GM23338 (cell line): ENCODE results near the gene GPR146. TPM values are rescaled to one million over a fixed set of nuclear protein-coding genes. Genes with fewer than 3 reads are reported as not detected.

ENCODE experiments used
- ATAC-seq: fragments of 200-7000 bp; cut with Tn5 transposase; 3 replicates; pipeline ENCODE4 v1.9.1; 2020
- DNase-seq: peaks from one replicate; pipeline ENCODE4 v3.0.0-alpha.2; 2015; ENCODE audit warnings: low spot score
- H2AFZ ChIP-seq: fragments of 200-600 bp; sonication (generic); 2 replicates; pipeline ENCODE4 v1.8.0; 2016; ENCODE audit warnings: antibody characterized with exemption, mild to moderate bottlenecking, moderate library complexity
- H3F3A ChIP-seq: fragments of 200-600 bp; sonication (generic); replicated peaks from 2 replicates; pipeline ENCODE4 v1.8.0; 2017; ENCODE audit warnings: antibody characterized with exemption, mixed run types, low read depth
- H3K27ac ChIP-seq: fragments of 200-600 bp; sonication (generic); 2 replicates; pipeline ENCODE4 v1.6.1; 2016; ENCODE audit warnings: low read depth
- H3K27me3 ChIP-seq: fragments of 200-600 bp; sonication (generic); 2 replicates; pipeline ENCODE4 v1.8.0; 2016; ENCODE audit warnings: mild to moderate bottlenecking, mixed run types, moderate library complexity; ENCODE audit not compliant: insufficient read depth
- H3K36me3 ChIP-seq: fragments of 200-600 bp; sonication (generic); 2 replicates; pipeline ENCODE4 v1.8.0; 2016; ENCODE audit warnings: mild to moderate bottlenecking; ENCODE audit not compliant: insufficient read depth
- H3K4me1 ChIP-seq: fragments of 200-600 bp; sonication (generic); 2 replicates; pipeline ENCODE4 v1.8.0; 2016; ENCODE audit warnings: mild to moderate bottlenecking, moderate library complexity; ENCODE audit not compliant: insufficient read depth
- H3K4me2 ChIP-seq: fragments of 200-600 bp; sonication (generic); 2 replicates; pipeline ENCODE4 v1.7.1; 2017; ENCODE audit warnings: mixed run types
- H3K4me3 ChIP-seq: fragments of 200-600 bp; sonication (generic); 2 replicates; pipeline ENCODE4 v1.6.1; 2016; ENCODE audit warnings: mixed run types
- H3K79me2 ChIP-seq: fragments of 200-600 bp; sonication (generic); replicated peaks from 2 replicates; pipeline ENCODE4 v1.8.0; 2017; ENCODE audit warnings: mild to moderate bottlenecking; ENCODE audit not compliant: insufficient read depth
- H3K9me2 ChIP-seq: fragments of 200-600 bp; sonication (generic); 2 replicates; pipeline ENCODE4 v1.8.0; 2017; ENCODE audit not compliant: insufficient read depth
- H4K20me1 ChIP-seq: fragments of 200-600 bp; sonication (generic); replicated peaks from 2 replicates; pipeline ENCODE4 v1.8.0; 2017; ENCODE audit warnings: mild to moderate bottlenecking; ENCODE audit not compliant: insufficient read depth
- H3K27ac Mint-ChIP-seq: 2 replicates; pipeline ENCODE4 v1.8.0; 2020; ENCODE audit warnings: inconsistent platforms, mild to moderate bottlenecking, moderate library complexity, mixed read lengths
- H3K27me3 Mint-ChIP-seq: 3 replicates; pipeline ENCODE4 v1.8.0; 2022; ENCODE audit warnings: low read depth, mild to moderate bottlenecking, moderate library complexity, mixed read lengths, inconsistent platforms; ENCODE audit not compliant: insufficient read depth, poor library complexity
- H3K36me3 Mint-ChIP-seq: 3 replicates; pipeline ENCODE4 v1.8.0; 2021; ENCODE audit warnings: low read depth, mild to moderate bottlenecking, inconsistent platforms, moderate library complexity, mixed read lengths
- H3K4me1 Mint-ChIP-seq: 3 replicates; pipeline ENCODE4 v1.8.0; 2020; ENCODE audit warnings: mild to moderate bottlenecking, inconsistent platforms, mixed read lengths
- H3K4me3 Mint-ChIP-seq: 3 replicates; pipeline ENCODE4 v1.8.0; 2021; ENCODE audit warnings: moderate library complexity, mild to moderate bottlenecking, inconsistent platforms, mixed read lengths
- H3K9me3 Mint-ChIP-seq: 3 replicates; pipeline ENCODE4 v1.8.0; 2020; ENCODE audit warnings: moderate library complexity, mild to moderate bottlenecking, inconsistent platforms, mixed read lengths
- EZH2 ChIP-seq: fragments of 200-600 bp; sonication (generic); IDR thresholded peaks from one replicate; pipeline ENCODE4 v1.8.0; 2017; ENCODE audit warnings: antibody characterized with exemption, mild to moderate bottlenecking, low read depth; ENCODE audit not compliant: unreplicated experiment
- EZH2phosphoT487 ChIP-seq: fragments of 200-600 bp; sonication (generic); IDR thresholded peaks from one replicate; pipeline ENCODE4 v1.8.1; 2018; ENCODE audit warnings: antibody characterized with exemption; ENCODE audit not compliant: unreplicated experiment
- JUNB ChIP-seq: IDR thresholded peaks from one replicate; pipeline ENCODE4 v1.6.1; 2016; ENCODE audit warnings: antibody characterized with exemption; ENCODE audit not compliant: unreplicated experiment
- NANOG ChIP-seq: IDR thresholded peaks from 2 replicates; pipeline ENCODE4 v1.6.1; 2016; ENCODE audit warnings: antibody characterized with exemption, borderline replicate concordance
- STAT1 ChIP-seq: IDR thresholded peaks from one replicate; pipeline ENCODE4 v1.6.1; 2016; ENCODE audit warnings: antibody characterized with exemption; ENCODE audit not compliant: unreplicated experiment
- ZNF114 ChIP-seq: fragments of 250-450 bp; sonication (Bioruptor Pico); IDR thresholded peaks from 2 replicates; pipeline ENCODE4 v1.5.0; 2020; ENCODE audit warnings: mild to moderate bottlenecking, moderate library complexity
- ZNF331 ChIP-seq: fragments of 250-450 bp; sonication (Bioruptor Pico); IDR thresholded peaks from 2 replicates; pipeline ENCODE4 v1.5.0; 2020; ENCODE audit warnings: low read depth, mild to moderate bottlenecking, moderate library complexity
- polyA plus RNA-seq: library from polyadenylated mRNA; unstranded; fragments of >200 nt; fragmentation: Nextera tagmentation; extraction: Ambion mirVana; gene quantifications from 2 replicates; pipeline ENCODE4 v1.2.1, GENCODE V29; 2016
- total RNA-seq: library from RNA; depleted of rRNA; stranded (reverse); fragments of >200 nt; shearing (Covaris generic); gene quantifications from 2 replicates; pipeline ENCODE4 v1.2.3, GENCODE V29; 2014
- TF ChIP-seq, protein P1 (sequence below): IDR thresholded peaks from one replicate; pipeline ENCODE4 v1.6.1; 2018; ENCODE audit warnings: antibody characterized with exemption; ENCODE audit not compliant: unreplicated experiment
- TF ChIP-seq, protein P2 (sequence below), 2 experiments: fragments of 200-600 bp in 1 of 2; sonication (generic) in 1 of 2; conservative IDR thresholded peaks; 2 replicates each; pipeline versions ENCODE4 v1.5.1 to v1.6.1; 2016 to 2017; ENCODE audit warnings: antibody characterized with exemption in 2 of 2, low read depth in 2 of 2, mild to moderate bottlenecking in 2 of 2, moderate library complexity in 1 of 2
- TF ChIP-seq, protein P3 (sequence below): fragments of 250-450 bp; sonication (Bioruptor Pico); IDR thresholded peaks from 2 replicates; pipeline ENCODE4 v1.5.0; 2020; ENCODE audit warnings: mild to moderate bottlenecking, moderate library complexity

The GPR146 gene
- total and polyA plus RNA-seq, 2 experiments from 2014 or later = 0.28 to 0.37 TPM

DNA sequence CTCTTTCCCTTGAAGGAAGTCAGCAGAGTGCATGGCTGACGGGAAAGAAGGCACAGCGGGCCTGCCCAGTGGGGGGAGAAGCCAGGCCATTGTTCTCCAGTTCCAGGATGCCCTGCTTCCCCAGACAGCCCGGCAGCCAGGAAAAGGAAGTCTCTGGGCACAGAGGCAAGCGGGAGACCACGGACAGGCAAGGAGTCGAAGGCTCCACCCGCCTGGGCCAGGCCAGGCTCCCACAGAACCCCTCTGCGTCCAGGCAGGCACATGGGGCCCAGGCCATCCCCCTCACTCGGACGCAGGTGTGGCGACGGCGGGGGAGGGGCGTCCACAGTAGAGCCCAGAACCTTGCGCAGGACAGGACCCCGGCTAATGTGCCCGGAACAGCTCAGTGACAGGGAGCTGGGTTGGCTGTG, 8.7 kb downstream of the GPR146 start (continued):
- TF ChIP-seq, protein P1, sequence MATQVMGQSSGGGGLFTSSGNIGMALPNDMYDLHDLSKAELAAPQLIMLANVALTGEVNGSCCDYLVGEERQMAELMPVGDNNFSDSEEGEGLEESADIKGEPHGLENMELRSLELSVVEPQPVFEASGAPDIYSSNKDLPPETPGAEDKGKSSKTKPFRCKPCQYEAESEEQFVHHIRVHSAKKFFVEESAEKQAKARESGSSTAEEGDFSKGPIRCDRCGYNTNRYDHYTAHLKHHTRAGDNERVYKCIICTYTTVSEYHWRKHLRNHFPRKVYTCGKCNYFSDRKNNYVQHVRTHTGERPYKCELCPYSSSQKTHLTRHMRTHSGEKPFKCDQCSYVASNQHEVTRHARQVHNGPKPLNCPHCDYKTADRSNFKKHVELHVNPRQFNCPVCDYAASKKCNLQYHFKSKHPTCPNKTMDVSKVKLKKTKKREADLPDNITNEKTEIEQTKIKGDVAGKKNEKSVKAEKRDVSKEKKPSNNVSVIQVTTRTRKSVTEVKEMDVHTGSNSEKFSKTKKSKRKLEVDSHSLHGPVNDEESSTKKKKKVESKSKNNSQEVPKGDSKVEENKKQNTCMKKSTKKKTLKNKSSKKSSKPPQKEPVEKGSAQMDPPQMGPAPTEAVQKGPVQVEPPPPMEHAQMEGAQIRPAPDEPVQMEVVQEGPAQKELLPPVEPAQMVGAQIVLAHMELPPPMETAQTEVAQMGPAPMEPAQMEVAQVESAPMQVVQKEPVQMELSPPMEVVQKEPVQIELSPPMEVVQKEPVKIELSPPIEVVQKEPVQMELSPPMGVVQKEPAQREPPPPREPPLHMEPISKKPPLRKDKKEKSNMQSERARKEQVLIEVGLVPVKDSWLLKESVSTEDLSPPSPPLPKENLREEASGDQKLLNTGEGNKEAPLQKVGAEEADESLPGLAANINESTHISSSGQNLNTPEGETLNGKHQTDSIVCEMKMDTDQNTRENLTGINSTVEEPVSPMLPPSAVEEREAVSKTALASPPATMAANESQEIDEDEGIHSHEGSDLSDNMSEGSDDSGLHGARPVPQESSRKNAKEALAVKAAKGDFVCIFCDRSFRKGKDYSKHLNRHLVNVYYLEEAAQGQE = no peak
- TF ChIP-seq EZH2phosphoT487 = no peak
- TF ChIP-seq, protein P2, sequence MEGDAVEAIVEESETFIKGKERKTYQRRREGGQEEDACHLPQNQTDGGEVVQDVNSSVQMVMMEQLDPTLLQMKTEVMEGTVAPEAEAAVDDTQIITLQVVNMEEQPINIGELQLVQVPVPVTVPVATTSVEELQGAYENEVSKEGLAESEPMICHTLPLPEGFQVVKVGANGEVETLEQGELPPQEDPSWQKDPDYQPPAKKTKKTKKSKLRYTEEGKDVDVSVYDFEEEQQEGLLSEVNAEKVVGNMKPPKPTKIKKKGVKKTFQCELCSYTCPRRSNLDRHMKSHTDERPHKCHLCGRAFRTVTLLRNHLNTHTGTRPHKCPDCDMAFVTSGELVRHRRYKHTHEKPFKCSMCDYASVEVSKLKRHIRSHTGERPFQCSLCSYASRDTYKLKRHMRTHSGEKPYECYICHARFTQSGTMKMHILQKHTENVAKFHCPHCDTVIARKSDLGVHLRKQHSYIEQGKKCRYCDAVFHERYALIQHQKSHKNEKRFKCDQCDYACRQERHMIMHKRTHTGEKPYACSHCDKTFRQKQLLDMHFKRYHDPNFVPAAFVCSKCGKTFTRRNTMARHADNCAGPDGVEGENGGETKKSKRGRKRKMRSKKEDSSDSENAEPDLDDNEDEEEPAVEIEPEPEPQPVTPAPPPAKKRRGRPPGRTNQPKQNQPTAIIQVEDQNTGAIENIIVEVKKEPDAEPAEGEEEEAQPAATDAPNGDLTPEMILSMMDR (conservative IDR thresholded peaks at IDR 0.05; ENCODE audit: low read depth in 2 of 2) = no peak

DNA sequence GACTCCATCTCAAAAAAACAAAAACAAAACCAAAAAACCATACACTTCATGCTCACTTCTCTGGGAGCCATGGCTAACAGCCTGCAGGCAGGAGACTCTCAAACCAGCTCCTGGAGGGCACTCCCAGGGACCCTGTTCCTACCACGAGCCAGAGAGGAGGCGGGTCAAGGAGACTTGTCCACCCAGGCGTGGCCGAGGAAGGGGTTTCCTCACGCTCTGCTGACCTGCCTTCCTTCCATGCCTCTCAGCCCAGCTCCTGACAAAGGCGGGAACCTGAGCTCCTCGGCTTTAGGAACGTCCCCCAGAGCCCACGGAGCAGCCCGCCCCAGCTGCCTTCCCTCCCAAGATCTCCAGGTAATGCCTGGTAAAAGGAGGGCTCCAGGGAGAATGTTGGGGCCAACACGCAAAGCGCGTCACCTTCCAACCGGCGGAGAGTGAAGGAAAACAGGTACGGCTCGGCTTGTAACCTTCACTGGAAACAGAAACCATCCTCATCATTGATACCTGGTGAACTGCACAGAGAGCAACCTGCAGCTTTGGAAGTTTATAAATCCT, 9.5 kb downstream of the GPR146 start:
- DNase-seq = no peak
- Histone ChIP-seq H3K4me1 (peaks cover 8% of the 10 kb centered on the region; the same call in 1 of the 2 replicates), H3K36me3 (no peaks in the 10 kb centered on the region), H2AFZ (no peak overlapping the region), H3K9me2 (no peaks in the 10 kb centered on the region), H3K79me2 (no peaks in the 10 kb centered on the region; the same call in 1 of the 2 replicates), H3K4me3 (no peak overlapping the region), H4K20me1 (peaks cover 6% of the 10 kb centered on the region; the same call in 1 of the 2 replicates), H3F3A (0 out of 2 replicates have a peak, but pooled peaks cover 1% of the 10 kb centered on the region), H3K4me2 (no peak overlapping the region), H3K27ac (peak overlapping the region; percentile 45; the same call in 1 of the 2 replicates), H3K27me3 (no peaks in the 10 kb centered on the region)
- no peak for ATAC-seq
- Mint-ChIP-seq H3K36me3 (peaks cover 4% of the 10 kb centered on the region; the same call in 1 of the 3 replicates), H3K4me3 (no peak overlapping the region), H3K27me3 (peaks cover 6% of the 10 kb centered on the region), H3K4me1 (peaks cover 33% of the 10 kb centered on the region), H3K27ac (peak overlapping the region; percentile 71), H3K9me3 (no peaks in the 10 kb centered on the region)
- TF ChIP-seq ZNF114 (no peak), EZH2 (no peak), EZH2phosphoT487 (no peak), JUNB (no peak), NANOG (no peak), ZNF331 (no peak), STAT1 (no peak)
- TF ChIP-seq, protein P2 (conservative IDR thresholded peaks at IDR 0.05; ENCODE audit: low read depth in 2 of 2) = no peak
- TF ChIP-seq, protein P3, sequence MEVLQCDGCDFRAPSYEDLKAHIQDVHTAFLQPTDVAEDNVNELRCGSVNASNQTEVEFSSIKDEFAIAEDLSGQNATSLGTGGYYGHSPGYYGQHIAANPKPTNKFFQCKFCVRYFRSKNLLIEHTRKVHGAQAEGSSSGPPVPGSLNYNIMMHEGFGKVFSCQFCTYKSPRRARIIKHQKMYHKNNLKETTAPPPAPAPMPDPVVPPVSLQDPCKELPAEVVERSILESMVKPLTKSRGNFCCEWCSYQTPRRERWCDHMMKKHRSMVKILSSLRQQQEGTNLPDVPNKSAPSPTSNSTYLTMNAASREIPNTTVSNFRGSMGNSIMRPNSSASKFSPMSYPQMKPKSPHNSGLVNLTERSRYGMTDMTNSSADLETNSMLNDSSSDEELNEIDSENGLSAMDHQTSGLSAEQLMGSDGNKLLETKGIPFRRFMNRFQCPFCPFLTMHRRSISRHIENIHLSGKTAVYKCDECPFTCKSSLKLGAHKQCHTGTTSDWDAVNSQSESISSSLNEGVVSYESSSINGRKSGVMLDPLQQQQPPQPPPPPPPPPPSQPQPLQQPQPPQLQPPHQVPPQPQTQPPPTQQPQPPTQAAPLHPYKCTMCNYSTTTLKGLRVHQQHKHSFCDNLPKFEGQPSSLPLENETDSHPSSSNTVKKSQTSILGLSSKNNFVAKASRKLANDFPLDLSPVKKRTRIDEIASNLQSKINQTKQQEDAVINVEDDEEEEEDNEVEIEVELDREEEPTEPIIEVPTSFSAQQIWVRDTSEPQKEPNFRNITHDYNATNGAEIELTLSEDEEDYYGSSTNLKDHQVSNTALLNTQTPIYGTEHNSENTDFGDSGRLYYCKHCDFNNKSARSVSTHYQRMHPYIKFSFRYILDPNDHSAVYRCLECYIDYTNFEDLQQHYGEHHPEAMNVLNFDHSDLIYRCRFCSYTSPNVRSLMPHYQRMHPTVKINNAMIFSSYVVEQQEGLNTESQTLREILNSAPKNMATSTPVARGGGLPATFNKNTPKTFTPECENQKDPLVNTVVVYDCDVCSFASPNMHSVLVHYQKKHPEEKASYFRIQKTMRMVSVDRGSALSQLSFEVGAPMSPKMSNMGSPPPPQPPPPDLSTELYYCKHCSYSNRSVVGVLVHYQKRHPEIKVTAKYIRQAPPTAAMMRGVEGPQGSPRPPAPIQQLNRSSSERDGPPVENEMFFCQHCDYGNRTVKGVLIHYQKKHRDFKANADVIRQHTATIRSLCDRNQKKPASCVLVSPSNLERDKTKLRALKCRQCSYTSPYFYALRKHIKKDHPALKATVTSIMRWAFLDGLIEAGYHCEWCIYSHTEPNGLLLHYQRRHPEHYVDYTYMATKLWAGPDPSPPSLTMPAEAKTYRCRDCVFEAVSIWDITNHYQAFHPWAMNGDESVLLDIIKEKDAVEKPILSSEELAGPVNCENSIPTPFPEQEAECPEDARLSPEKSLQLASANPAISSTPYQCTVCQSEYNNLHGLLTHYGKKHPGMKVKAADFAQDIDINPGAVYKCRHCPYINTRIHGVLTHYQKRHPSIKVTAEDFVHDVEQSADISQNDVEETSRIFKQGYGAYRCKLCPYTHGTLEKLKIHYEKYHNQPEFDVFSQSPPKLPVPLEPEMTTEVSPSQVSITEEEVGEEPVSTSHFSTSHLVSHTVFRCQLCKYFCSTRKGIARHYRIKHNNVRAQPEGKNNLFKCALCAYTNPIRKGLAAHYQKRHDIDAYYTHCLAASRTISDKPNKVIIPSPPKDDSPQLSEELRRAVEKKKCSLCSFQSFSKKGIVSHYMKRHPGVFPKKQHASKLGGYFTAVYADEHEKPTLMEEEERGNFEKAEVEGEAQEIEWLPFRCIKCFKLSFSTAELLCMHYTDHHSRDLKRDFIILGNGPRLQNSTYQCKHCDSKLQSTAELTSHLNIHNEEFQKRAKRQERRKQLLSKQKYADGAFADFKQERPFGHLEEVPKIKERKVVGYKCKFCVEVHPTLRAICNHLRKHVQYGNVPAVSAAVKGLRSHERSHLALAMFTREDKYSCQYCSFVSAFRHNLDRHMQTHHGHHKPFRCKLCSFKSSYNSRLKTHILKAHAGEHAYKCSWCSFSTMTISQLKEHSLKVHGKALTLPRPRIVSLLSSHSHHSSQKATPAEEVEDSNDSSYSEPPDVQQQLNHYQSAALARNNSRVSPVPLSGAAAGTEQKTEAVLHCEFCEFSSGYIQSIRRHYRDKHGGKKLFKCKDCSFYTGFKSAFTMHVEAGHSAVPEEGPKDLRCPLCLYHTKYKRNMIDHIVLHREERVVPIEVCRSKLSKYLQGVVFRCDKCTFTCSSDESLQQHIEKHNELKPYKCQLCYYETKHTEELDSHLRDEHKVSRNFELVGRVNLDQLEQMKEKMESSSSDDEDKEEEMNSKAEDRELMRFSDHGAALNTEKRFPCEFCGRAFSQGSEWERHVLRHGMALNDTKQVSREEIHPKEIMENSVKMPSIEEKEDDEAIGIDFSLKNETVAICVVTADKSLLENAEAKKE (CRISPR knock-in tag) = no peak
